Inflammatory macrophage treated with lipopolysaccharide for 1 hour (primary cell): ENCODE data around the gene RYR3.

Source experiments
- DNase-seq, 2 donors: peaks; one replicate each; pipeline ENCODE4 v3.0.0-alpha.2; 2020 to 2022

RYR3 gene

DNA sequence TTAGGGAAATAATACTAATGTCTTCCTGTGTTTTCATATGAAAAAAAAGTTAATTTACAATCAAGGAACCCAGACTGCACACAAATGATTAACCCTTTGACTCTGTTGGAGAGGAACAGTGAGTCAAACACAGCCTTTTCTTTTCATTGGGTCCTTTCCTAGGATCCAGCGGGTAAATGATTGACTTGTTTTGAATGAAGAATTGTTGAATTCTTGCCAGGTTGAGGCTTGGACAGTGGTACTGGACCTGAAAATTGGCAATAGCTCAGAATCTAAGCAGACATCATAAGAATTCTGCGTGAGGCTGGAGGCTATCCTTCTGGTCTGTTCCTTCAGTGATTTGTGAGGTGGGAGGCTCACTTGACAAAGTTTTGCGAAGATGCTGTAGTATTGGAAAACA, 143.0 kb downstream of the RYR3 start:
- DNase-seq, result no peak

DNA sequence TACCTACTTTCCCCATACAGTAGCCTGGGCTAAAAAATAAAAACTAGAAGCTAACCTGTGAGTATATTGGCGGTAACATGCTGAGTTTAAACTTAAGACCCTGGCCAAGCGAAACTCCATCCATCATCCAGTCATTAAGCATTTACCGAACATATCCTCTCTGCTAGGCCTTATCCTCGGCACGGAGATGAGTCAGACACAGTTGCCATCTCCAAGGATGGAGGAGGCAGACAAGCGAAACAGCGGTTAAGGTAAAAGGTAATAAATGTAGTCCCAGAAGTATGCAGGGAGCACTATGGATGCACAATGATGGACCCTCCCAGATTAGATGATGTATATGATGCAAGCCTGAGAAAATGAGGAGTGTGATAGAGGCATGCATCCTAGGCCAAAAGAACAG, 143.6 kb downstream of the RYR3 start:
- DNase-seq, result no peak

DNA sequence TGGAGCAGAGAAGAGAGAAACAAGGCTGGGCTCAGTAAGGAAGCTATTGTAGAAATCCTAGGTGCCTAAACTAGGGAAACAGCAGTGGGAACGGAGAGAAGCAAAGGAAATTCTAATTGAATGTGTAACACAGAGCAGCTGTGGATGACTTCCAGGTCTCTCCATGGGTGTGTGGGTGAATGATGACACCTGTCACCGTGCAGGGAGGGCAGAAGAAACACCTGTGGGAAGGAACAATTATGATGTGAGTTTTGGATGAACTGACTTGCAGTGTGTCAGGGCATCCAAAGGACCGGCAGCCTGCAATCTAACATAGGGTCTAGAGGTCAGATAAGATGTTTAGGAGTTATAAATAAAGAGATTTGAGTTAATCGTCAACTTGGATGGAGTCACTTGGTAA, 144.2 kb downstream of the RYR3 start:
- DNase-seq, result no peak

DNA sequence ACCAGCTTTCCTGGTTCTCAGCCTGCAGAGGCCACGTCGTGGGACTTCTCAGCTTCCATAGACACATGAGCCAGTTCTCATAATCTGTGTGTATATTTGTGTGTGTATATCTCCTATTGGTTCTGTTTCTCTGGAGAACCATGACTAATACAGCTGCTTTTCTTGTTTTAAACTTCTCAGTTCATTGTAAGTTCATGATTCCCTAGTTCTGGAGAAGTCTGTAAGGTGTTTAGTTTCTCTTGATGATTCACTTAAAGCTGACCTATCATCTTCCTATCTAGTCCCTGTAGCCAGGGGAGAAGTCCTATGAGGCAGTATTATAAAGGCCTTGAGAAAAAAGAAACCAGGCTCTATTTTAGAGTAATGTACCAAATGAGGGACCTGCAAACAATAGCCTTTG, 147.7 kb downstream of the RYR3 start:
- DNase-seq, result no peak

DNA sequence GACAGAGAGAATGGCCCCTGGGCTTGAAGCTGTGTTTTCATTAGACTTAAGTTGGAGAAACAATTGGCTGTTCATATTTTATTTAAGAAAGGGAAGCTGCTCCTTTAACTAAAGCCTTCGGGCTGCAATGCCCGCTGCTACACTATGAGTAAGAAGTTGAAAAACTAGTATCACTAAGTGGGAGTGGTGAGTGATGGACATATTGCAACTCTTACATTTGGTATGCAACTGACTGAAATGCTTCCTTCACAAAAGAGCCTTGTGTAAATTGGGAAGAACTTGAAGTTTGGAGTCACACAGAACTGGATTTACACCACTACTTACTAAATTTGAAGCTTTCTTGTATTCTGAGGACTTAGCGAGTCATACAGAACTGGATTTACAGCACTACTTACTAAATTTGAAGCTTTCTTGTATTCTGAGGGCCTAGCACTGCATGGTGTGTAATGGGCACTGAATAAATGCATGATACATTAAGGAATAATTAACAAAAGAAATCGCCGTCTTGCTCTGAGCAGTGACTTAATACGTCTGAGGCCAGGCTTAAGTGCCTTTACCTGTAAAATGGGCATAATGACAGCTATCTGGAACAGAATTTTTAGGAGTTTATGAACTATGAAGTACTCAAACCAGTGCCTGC, 149.5 kb downstream of the RYR3 start:
- no peak for DNase-seq

DNA sequence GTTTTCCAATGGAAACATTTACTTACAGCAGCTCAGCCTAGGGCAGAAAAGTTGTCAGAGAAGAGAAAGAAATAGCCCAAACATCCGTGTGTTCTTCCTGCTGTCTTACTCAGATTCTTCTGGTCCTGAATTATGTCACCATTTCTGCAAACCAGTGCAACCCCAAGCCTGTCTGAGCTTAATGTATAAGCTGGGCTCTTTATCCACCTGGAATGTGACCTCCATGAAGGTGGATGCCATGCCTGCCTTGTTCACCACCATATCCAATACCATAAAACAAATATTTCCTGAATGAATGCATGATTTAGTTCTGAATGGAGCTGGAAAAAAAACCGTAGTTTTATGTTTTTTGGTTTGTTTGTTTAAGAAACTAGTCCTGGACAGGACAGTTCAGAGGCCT, 150.9 kb downstream of the RYR3 start:
- no peak for DNase-seq

DNA sequence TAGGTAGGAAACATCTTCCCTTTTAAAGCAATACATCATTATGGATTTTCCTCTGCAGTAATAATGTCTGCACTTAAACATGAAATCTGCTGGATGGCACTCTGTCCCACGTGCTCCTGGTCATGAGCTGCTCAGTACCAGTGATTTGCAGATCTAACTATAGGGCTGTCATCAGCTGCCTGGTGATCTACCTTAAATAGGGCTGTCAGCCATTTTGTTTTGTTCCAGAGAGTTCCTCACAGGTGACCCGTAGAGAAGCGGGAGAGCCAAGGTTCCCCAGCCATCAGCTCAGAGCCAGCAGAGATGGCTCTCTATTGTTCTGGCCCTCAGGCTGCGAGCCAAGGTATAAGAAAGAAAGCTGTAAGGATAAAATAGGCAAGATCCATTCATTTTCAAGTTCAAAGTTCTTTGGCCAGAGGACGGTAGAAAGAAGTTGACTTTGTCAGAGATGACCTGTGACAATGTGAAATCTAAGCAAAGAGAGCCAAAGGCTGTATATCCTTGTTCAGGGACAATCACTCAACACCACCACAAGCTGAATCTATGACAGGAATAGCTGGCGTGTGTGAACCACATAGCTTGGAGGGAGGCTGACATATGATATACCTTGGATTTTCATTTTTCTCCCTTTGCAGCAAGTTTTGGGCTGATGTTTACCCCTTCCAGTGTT, 156.5 kb downstream of the RYR3 start:
- no peak for DNase-seq

DNA sequence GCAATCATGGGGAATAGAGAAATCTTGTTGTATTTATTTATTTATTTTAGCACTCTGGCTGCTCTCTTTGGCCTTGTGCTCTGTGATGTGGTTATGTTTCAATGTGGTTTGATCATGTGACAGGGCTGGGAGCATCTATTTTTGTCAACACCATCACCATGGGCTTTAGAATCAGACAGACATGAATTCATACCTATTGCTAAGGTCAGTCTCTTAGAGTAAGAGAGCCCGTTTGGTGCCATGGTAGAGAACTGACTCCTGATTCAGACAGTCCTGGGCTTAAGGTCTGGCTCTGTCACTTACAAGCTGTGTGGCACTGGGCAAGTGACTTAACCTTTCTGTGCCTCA, 157.0 kb downstream of the RYR3 start:
- no peak for DNase-seq

DNA sequence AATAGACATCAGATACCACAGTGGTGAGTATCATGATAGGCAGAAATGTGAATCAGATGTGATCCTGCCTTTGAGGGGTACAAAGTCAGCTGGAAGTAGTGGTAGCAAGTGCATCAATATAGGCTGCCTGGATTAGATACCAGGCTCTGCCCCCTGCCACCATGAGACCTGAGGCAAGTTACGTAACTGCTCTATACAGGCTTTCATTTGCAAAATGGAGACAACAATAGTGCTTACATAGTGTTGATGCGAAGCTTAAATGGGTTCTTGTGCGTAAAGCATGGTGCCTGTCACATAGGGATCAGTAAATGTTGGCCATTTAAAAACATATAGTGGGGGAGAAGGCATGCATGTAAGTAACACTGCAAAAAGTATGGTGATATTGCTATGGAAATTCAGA, 158.0 kb downstream of the RYR3 start:
- DNase-seq, result no peak

DNA sequence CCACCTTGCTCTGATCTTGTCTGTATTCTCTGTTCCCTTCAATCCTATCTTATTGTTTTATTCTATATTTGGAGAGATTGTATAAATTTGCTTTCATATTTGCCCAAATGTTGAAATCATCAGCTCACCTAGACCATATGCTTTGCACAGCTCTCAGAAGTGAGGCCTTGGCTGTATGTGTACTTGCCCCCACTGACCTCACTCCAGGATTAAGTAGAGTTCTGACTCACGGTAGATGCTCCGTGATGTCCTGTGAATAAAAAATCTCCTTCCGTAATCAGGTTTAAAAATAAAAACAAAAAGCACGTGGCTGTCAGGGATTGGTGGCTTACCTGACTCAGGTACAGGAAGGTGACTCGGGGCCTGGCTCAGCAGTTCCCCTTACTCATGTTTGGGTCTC, 162.2 kb downstream of the RYR3 start:
- no peak for DNase-seq

DNA sequence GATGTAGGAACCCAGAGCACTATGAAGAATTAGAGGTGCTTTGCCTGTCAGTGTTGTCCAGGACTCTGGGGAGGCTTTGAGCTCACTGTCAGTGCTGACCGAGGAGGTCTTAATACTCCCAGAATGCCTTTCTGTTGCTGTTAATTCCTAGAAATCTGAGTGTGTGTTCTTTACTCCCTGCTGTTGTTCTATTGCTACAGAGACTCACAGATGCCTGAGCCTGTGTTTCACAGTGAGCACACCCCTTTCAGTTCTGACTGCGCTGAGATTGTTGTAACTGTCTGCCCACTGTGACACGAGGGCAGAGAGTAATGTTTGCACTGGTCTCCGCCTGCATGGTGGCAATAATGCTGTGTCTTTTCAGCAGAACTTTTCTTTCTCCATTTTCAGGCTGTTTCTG, 162.9 kb downstream of the RYR3 start:
- no peak for DNase-seq

DNA sequence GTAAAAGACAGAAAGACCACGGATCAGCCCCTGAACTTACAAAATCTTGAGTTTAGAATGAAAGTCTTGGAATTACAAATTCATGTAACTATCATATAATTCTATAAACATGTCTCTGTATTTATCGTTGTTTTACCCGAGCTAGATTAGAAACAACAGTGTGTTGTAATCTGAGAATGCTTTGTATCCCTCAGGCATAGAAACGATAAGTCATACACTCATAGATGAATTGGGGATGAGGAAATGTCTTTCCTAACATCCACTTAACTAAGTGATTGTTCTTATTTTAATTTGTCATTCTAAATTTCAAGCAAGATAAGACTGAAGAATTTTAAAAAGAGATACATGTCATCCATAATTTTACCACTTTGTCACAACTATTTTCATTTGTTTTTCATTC, 165.3 kb downstream of the RYR3 start:
- no peak for DNase-seq

DNA sequence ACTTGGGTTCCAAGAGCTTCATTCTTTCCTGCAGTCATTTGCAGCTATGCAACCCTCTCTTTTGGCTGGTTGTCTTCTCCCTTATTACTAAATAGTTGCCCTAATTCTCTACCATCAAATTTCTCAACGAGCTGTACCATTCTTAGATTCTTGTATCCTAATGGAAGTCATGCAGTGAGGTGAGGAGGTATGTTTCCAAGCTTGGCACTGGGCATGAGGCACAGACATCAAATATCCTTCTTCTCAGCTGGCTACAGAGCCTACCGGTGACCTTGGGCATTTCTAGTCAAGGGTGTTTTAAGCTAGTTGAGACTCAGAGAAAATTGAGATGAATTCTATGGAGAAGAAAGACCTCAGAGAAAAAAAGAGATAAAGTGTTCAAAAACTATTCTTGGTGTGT, 166.1 kb downstream of the RYR3 start:
- DNase-seq, result no peak

DNA sequence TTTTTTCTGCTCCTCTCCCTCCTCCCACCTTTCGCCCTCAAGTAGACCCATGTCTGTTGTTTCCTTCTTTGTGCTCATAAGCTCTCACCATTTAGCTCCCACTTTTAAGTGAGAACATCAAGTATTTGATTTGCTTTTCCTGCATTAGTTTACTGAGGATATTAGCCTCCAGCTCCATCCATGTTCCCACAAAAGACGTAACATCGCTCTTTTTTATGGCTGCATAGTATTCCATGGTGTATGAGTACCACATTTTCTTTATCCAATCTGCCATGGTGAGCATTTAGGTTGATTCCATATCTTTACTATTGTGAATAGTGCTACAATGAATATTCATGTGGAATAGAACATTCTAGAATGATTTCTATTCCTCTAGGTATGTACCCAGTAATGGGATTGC, 178.6 kb downstream of the RYR3 start:
- no peak for DNase-seq

DNA sequence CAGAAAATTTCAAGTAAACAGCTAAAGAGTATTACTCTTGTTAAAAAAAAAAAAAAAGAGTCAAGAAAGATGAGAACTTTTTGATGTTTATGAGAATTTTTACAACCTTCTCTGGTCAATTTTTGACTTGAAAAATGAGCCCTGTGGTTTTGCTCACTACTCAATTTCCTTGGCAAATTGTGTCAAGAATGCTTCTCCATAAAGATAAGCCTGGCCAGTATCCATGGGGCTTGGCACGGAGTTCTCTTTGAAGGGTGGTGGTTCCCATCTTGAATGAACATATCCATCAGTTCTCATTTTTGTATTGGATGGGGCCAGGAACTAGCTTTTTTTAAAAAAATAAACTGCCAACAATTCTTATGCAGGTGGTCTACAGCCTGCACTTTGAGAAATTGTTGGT, 179.9 kb downstream of the RYR3 start:
- DNase-seq, result no peak

DNA sequence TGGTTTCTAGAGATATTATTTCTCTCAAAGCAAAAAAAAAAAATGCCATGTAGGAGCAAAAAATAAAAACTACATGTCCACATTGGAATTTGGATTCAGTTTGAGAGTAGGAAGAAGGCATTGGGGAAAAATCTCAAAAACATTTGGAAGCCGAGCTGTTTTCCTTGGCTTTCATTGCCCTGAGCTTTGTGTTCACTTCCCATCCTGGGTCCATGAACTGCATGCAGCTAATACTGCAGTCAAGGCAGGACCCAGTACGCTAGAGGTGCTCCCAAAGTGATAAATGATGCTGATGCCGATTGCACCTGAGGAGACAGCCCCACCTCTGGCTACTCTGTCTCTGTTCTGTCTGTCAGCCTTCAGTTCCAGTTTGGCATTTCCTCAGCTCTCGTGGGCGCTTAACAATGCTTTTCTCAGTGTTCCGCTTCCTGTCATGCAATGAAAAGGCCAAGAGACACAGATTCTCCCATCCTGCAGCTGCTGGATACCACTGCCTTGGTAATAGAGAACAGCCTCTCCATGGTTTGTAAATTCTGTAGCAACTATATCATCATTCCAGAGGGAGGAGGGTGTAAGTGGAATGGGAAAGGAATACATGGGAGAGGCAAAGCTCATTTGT, 181.8 kb downstream of the RYR3 start:
- DNase-seq, result no peak

DNA sequence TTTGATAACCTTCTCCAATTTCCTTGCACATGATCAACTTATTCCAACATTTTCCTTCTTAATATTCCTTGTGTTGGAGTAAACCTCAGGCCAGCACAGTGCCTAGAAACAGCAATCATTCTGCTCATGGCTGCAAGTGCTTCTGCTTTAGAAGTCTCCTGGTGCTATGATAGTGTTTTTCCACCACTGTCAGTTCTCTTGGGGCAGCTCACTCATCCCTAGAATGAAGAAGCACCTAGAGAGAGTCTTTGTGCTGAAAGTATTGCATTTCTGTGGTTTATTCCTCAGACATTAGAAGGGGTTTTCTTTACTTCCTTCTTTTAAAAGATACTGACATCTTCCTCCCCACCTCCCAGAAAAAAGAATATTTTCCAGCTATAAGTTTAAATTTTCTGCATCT, 183.5 kb downstream of the RYR3 start:
- no peak for DNase-seq

DNA sequence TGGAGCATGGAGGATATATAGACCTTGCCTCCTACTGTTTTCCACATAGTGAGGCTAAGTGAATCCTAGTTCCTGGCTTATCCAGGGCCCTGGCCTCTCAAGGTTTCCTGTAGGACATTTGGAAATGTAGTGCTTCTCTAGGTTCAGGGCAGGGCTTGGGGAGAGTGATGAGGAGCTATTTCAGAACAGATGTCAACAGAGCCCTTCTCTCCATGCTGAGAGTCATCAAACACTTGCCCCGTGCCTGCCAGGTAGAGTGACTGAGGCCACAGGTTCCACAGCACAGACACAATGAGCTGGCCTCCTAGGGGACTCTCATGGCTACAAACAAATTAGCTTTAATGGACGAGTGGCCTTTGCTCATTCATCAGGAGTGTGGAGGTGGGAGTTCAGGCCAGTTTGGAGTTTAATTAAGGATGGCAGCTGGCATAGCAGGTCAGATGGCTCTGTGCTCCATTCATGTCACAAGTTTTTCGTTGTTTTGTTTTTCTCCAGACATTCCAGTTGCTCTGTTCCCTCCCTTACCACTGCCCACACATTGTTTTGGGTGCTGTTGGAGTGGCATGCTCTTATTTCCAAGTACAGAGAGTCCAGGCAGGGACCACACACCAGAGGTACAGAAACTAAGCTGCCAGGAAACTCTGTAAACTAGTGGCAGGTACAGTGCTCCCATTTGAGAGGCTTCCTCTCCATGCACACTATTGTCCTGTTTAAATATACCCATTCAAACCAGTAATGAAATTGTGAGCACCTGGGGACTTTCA, 189.8 kb downstream of the RYR3 start:
- DNase-seq, result no peak

DNA sequence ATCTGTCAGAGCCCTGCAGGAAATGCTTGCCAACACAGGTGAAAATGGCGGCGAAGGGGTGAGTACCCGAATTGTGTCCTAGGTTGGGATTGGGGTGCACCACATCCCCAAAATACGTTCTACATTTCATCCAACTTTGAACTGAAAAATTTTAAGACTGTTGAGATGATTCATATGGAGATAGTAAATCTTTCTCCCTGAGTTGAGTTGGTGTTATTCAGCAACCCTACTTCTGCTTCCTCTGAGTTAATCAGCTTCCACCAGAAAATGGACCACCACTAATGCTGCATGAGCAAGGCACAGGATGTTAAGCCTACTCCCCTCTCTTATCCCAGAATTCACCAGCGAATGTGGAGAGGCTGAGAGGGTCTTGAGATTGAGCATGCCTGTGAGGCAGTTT, 192.9 kb downstream of the RYR3 start:
- DNase-seq, result no peak

DNA sequence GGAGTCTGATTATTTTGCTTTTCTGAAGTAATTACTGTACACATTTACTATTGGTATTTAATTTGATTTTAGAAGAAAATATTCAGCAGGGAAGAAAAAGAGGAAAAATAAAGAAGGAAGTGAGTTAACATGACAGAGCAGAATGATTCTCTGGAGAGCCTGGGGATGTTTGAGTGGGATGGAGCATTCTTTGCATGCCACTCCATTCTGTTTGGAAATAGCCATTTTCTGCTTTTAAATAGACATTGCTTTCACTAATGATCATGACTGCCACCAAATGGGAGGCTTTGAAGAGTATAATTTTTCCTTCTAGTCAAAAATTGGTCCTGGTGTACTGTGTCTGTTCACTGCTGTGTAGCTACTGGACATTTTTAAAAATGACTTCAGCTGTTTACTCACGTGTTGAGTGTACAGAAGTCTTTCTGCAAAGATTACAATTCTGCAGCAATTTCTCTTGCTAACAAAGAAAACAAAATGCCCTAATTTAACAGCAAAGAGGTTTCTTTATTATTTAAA, 196.1 kb downstream of the RYR3 start:
- no peak for DNase-seq

DNA sequence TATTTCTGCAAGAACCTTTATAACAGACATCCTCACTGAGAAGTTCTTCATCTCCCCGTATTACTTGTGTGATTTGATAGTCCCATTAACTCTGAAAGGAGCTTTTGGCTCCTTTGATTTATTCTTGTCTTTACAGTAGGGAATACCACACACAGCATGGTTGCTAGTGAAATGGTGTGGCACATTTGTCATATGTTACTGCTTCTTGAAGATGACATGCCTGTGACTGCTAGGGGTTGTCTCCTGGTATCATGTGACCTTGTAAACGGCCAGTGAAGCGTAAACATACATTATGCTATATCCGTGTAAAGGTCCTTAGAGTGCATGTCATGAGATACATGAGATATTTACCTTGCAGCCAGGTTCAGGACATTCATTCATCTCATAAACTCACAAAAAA, 197.9 kb downstream of the RYR3 start:
- no peak for DNase-seq

DNA sequence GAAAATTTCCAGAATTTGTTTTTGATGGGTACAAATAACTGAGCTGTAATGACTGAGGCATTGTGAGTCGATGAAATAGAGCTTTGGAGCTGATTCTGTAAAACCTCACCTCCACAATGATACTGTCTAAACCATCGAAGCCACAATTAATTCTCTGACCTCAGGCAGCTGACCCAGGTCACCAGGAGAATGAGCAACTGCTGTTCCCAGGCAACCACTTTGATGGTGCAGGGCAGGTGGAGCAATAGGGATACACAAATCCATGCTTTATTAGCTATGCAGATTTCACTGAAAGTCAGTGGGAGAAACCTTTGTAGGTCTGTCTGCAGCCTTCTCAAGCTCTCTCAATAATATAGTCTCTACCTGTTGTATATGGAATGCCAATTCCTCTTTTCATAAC, 204.4 kb downstream of the RYR3 start:
- DNase-seq, result no peak

DNA sequence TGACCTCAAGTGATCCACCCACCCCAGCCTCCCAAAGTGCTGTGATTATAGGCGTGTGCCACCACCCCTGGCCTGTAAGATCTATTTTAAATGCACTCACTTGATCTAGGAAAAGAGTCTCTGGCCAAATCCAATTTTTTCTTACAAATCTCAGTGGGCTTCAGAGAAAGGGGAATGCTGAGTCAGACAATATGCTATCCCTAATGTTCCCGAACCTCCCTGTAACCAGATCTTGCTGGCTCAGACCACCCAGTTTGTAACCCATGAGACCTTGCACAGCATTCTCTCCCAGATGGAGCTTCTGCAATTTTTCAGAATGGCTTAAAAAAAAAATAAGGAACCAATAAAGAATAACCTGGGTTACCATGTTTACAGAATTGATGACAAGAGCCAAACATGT, 205.8 kb downstream of the RYR3 start:
- no peak for DNase-seq

DNA sequence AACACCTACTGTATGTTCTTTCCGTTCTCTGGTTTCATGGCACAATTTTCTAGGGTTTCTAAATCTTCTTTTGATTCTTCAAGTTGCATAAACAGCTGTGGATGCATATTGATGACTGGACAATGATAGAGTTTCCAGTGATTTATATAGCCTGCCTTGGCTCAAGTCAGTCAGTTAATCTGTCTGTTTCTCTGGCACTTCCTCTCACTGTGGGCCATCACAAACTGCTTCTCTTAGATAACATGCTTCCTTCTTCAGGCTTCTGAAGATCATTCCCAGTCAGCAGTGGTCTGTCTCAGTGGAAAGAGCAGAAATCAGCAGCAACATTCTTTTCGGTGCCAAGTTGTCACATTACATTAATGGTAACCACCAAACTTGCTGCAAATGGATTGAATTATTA, 207.2 kb downstream of the RYR3 start:
- no peak for DNase-seq
